Measurements from ENCODE around the gene IRX1.

The IRX1 gene

DNA sequence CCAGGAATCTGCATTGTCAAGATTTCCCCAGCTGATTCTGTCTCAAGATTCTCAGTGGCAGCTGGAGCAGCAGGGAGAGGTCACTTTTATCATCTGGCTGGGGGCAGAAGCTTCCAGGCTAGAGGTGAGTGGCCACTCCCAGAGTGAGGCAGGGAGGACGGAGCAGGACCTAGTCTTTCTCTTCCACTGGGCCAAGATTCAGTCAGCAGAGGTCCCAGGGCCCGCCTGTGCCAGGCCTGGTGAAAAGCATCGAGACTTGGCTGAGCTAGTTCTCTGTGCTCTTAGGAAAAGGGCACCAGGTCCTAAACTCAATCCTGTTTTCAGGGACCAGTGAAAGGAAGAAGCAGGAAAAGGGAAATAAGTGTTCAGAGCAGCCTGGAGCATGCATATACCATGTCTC lies 46.6 kb downstream of the IRX1 start:
- no peak for DNase-seq (ENCODE audit: low spot score)
- POLR2A ChIA-PET (ENCODE audit: low non-redundant PET), result no interaction called here
- TF ChIP-seq CTCF (conservative IDR thresholded peaks at IDR 0.05; ENCODE audit: low read depth), result no peak
- no peak overlapping the region for H3K27ac ChIP-seq
- CTCF ChIA-PET, result interaction anchor here (0.6 kb wide), 1 partner anchor 325 kb away, joined by 5 read pairs; no protein-coding TSS in a partner anchor

- no peak overlapping the region for H3K27ac ChIP-seq
- no peak for DNase-seq (ENCODE audit: low spot score)
- ChIA-PET CTCF (no interaction called here), POLR2A (ENCODE audit: low non-redundant PET) (no interaction called here)
- no peak for TF ChIP-seq CTCF (conservative IDR thresholded peaks at IDR 0.05; ENCODE audit: low read depth)
These were observed 54.7 kb downstream of the IRX1 start for GRCh38 chr5:3650320-3650719.

GRCh38 chr5:3650868-3651267 lies 55.2 kb downstream of the IRX1 start:
- TF ChIP-seq CTCF (conservative IDR thresholded peaks at IDR 0.05; ENCODE audit: low read depth), result no peak
- POLR2A ChIA-PET (ENCODE audit: low non-redundant PET), result no interaction called here
- no peak overlapping the region for H3K27ac ChIP-seq
- DNase-seq (ENCODE audit: low spot score), result no peak
- CTCF ChIA-PET, result no interaction called here

All from RWPE1 (cell line).